ENCODE measurements around the gene VPS8. TPM values are rescaled to one million over a fixed set of nuclear protein-coding genes. Genes with fewer than 3 reads are reported as not detected.

The VPS8 gene
- total and polyA plus RNA-seq, 2 experiments from 2014 or later, result 41.2 to 47.1 TPM

DNA sequence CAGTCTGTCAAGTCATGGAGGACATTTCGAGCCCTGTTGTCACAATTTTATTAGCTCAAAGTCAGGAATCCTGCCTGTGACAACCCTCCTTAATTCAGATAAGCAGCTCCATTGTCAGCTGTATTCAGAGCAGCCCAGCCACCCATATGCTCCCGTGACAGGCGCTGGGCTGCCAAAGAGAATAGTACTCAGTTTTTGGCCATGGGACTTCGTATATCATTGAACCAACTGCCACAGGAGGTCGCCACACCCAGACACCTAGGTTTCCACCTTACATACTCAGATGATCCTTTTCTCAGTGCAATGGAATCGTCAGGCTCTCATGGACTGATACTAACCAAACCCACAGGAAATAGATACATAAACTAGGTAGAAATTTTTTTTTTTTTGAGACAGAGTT lies 240.7 kb downstream of the VPS8 start:
- H3K4me3 ChIP-seq, result no peak overlapping the region
- no peaks in the 10 kb centered on the region for H3K27me3 ChIP-seq
- no peak for DNase-seq (ENCODE audit: low read depth in 1 of 2, low spot score in 1 of 2)
- H3K9me3 ChIP-seq (ENCODE audit: low read depth), result no peaks in the 10 kb centered on the region
- peaks cover 10% of the 10 kb centered on the region for H3K36me3 ChIP-seq
- TF ChIP-seq CTCF (IDR thresholded peaks at IDR 0.05; ENCODE audit: low read depth, low read length), result no peak
- no peaks in the 10 kb centered on the region for H3K4me1 ChIP-seq (ENCODE audit: low read depth)
- no peak overlapping the region for H3K27ac ChIP-seq

DNA sequence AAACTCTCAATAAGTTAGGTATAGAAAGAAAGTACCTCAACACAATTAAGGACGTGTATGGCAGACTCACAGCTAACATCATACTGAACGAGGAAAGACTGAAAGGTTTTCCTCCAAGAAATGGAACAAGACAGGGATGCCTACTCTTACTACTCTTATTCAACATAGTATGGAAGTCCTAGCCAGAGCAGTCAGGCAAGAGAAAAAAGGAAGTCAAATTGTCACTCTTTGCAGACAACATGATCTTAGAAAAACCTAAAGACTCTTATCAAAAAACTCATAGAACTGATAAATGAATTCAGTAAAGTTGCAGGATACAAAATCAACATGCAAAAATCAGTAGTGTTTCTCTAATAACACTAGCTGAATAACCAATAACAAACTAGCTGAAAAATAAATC lies 244.9 kb downstream of the VPS8 start:
- H3K4me3 ChIP-seq, result no peak overlapping the region
- H3K36me3 ChIP-seq, result peaks cover 10% of the 10 kb centered on the region
- no peaks in the 10 kb centered on the region for H3K4me1 ChIP-seq (ENCODE audit: low read depth)
- no peaks in the 10 kb centered on the region for H3K9me3 ChIP-seq (ENCODE audit: low read depth)
- TF ChIP-seq CTCF (IDR thresholded peaks at IDR 0.05; ENCODE audit: low read depth, low read length), result no peak
- H3K27me3 ChIP-seq, result no peaks in the 10 kb centered on the region
- no peak for DNase-seq (ENCODE audit: low read depth in 1 of 2, low spot score in 1 of 2)
- no peak overlapping the region for H3K27ac ChIP-seq

DNA sequence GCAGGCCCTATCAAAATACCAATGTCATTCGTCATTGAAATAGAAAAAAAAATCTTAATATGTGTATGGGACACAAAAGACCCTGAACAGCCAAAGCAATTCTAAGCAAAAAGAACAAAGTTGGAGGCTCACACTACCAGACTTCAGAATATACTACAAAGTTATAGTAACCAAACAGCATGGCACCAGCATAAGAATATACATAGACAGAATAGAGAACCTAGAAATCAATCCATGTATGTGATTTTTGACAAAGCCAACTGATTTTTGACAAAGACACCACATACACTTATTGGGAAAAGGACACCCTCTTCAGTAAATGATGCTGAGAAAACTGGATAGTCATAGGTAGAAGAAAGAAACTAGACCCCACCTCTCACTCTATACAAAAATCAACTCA lies 245.9 kb downstream of the VPS8 start:
- Histone ChIP-seq H3K4me1 (ENCODE audit: low read depth) (no peaks in the 10 kb centered on the region), H3K36me3 (peaks cover 6% of the 10 kb centered on the region), H3K9me3 (ENCODE audit: low read depth) (no peaks in the 10 kb centered on the region), H3K27me3 (no peaks in the 10 kb centered on the region), H3K4me3 (no peak overlapping the region), H3K27ac (no peak overlapping the region)
- no peak for TF ChIP-seq CTCF (IDR thresholded peaks at IDR 0.05; ENCODE audit: low read depth, low read length)
- DNase-seq (ENCODE audit: low read depth in 1 of 2, low spot score in 1 of 2), result no peak

- no peak overlapping the region for H3K4me3 ChIP-seq
- DNase-seq (ENCODE audit: low read depth in 1 of 2, low spot score in 1 of 2), result no peak
- H3K36me3 ChIP-seq, result no peaks in the 10 kb centered on the region
- no peaks in the 10 kb centered on the region for H3K9me3 ChIP-seq (ENCODE audit: low read depth)
- TF ChIP-seq CTCF (IDR thresholded peaks at IDR 0.05; ENCODE audit: low read depth, low read length), result no peak
- no peaks in the 10 kb centered on the region for H3K4me1 ChIP-seq (ENCODE audit: low read depth)
- H3K27me3 ChIP-seq, result no peaks in the 10 kb centered on the region
- H3K27ac ChIP-seq, result no peak overlapping the region
Measured at GRCh38 chr3:185058796-185059195, 246.8 kb downstream of the VPS8 start.

GRCh38 chr3:185059766-185060165 lies 247.8 kb downstream of the VPS8 start:
- TF ChIP-seq CTCF (IDR thresholded peaks at IDR 0.05; ENCODE audit: low read depth, low read length), result no peak
- no peak for DNase-seq (ENCODE audit: low read depth in 1 of 2, low spot score in 1 of 2)
- H3K4me3 ChIP-seq, result no peak overlapping the region
- no peaks in the 10 kb centered on the region for H3K36me3 ChIP-seq
- no peak overlapping the region for H3K27ac ChIP-seq
- no peaks in the 10 kb centered on the region for H3K4me1 ChIP-seq (ENCODE audit: low read depth)
- no peaks in the 10 kb centered on the region for H3K9me3 ChIP-seq (ENCODE audit: low read depth)
- no peaks in the 10 kb centered on the region for H3K27me3 ChIP-seq

- no peaks in the 10 kb centered on the region for H3K27me3 ChIP-seq
- no peaks in the 10 kb centered on the region for H3K36me3 ChIP-seq
- DNase-seq (ENCODE audit: low read depth in 1 of 2, low spot score in 1 of 2), result no peak
- H3K9me3 ChIP-seq (ENCODE audit: low read depth), result no peaks in the 10 kb centered on the region
- no peak for TF ChIP-seq CTCF (IDR thresholded peaks at IDR 0.05; ENCODE audit: low read depth, low read length)
- H3K27ac ChIP-seq, result no peak overlapping the region
- H3K4me3 ChIP-seq, result no peak overlapping the region
- no peaks in the 10 kb centered on the region for H3K4me1 ChIP-seq (ENCODE audit: low read depth)
Measured at GRCh38 chr3:185060655-185061054, 248.7 kb downstream of the VPS8 start.
